Psoas muscle (tissue), 8 donors: ENCODE measurements around the gene TTLL11. TPM values are rescaled to one million over a fixed set of nuclear protein-coding genes. Genes with fewer than 3 reads are reported as not detected.

ENCODE experiments used
- ATAC-seq, 4 donors: fragments of 200-7000 bp; cut with Tn5 transposase; one replicate each; pipeline ENCODE4 v1.9.1; 2020; ENCODE audit warnings: moderate library complexity in 3 of 4, mild to moderate bottlenecking in 2 of 4
- DNase-seq, 2 donors: peaks; one replicate each; pipeline ENCODE4 v3.0.0-alpha.2; 2020
- H3K27ac ChIP-seq: fragments of 200-600 bp; one replicate; pipeline ENCODE4 v1.8.0; 2022
- H3K27me3 ChIP-seq, 3 donors: fragments of 200-600 bp in 1 of 3; one replicate each; pipeline versions ENCODE4 v1.6.1 to v1.8.0; 2013 to 2022; ENCODE audit warnings: low read length in 2 of 3, mild to moderate bottlenecking in 2 of 3, moderate library complexity in 1 of 3; ENCODE audit not compliant: insufficient read depth in 3 of 3
- H3K36me3 ChIP-seq, 2 donors: fragments of 200-600 bp in 1 of 2; one replicate each; pipeline versions ENCODE4 v1.6.1 to v1.8.0; 2013 to 2022; ENCODE audit warnings: low read depth in 1 of 2, mild to moderate bottlenecking in 1 of 2, moderate library complexity in 1 of 2; ENCODE audit not compliant: insufficient read depth in 1 of 2
- H3K4me1 ChIP-seq: fragments of 200-600 bp; one replicate; pipeline ENCODE4 v1.8.0; 2022
- H3K4me3 ChIP-seq: fragments of 200-600 bp; one replicate; pipeline ENCODE4 v1.8.0; 2022; ENCODE audit warnings: mild to moderate bottlenecking
- H3K9me3 ChIP-seq: fragments of 200-600 bp; one replicate; pipeline ENCODE4 v1.8.0; 2022
- WGBS, 3 donors: extraction: QIAGEN DNeasy Blood & Tissue Kit; methylation state at CpG; one replicate each; pipeline versions ENCODE4 v1.1.6 to v1.1.7; 2013; 5-methylcytosine and 5-hydroxymethylcytosine counted together
- intact Hi-C, 2 donors: fragments of 100-400 bp; cut with DNase I; formaldehyde crosslinking; loops; one replicate each; pipeline versions ENCODE4 v1.11.0 to v1.14.2; 2022
- polyA plus RNA-seq, 3 donors: library from polyadenylated mRNA; stranded (reverse); fragments of 200-250 nt; gene quantifications; one replicate each; pipeline ENCODE4 v1.2.3, GENCODE V29; 2013
- total RNA-seq, 4 donors: library from RNA; stranded (reverse); fragmentation: NEBNext Ultra II Directional in 2 of 4; extraction: Animal tissue kit (Norgen Biotek cat#: 25700) in 2 of 4; gene quantifications; one replicate each; pipeline versions ENCODE4 v1.2.1 to v1.2.4, GENCODE V29; 2021 to 2023
- TF ChIP-seq, protein P1 (sequence below): fragments of 200-600 bp; IDR thresholded peaks from one replicate; pipeline ENCODE4 v1.8.0; 2022; ENCODE audit warnings: antibody characterized with exemption
- donor health status: healthy with polysubstance abuse.
- donor health status: DM: no; HTN: no; CAD: no; lungs with moderate emphysema.
- donor health status: Bipolar disorder and iron deficiency.
- donor health status: healthy.
- donor health status: DM: yes; HTN: yes; CAD: no.
- donor health status: DM: no; HTN: no; CAD: no.
- donor health status: DM: no; HTN: no; CAD: no.
- donor health status: DM: yes; HTN: yes; CAD: no.

The TTLL11 gene
- total and polyA plus RNA-seq, 7 donors: 15.1 to 56.4 (median 19.3) TPM

DNA sequence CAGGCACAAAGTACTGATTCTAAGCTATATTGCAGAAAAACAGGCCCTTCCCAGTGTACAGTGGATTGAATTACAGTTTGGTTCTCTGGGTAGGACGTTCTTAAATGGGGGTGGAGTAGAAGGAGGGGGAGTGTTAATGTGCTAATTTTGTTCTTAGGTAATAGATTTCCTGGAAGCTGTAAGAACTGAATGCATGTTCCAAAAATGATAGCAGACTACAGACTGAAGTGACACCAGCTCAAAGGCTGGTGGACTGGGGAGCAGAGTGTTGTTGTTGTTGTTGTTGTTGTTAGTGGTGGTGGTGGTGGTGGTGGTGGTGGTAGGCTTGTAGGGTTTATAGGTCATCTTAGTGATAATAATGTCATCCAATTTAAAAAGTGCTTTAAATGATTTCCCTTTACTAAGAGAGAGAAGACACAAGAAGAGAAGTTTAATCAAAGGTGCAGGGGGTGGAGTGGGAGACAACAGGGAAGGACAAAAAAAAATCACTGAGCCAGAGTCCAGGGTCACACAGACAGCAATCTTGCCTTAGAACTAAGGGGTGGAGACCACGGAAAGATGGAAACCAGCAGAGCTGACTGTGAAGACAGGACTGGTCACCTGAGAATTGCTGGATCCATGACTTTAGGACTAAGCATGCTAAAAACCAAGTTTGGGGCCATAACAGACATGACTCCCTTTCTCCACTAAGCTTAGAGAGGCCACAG, 27.0 kb downstream of the TTLL11 start:
- Histone ChIP-seq H3K4me1 (peaks cover 54% of the 10 kb centered on the region), H3K36me3 (no peaks in the 10 kb centered on the region), H3K9me3 (no peaks in the 10 kb centered on the region), H3K27ac (peak overlapping the region; percentile 2), H3K4me3 (no peak overlapping the region), H3K27me3 (no peaks in the 10 kb centered on the region)
- WGBS, 3 donors: 35 to 44% (median 38%) methylated on average over 2 of the region's 2 CpGs
- TF ChIP-seq, protein P1, sequence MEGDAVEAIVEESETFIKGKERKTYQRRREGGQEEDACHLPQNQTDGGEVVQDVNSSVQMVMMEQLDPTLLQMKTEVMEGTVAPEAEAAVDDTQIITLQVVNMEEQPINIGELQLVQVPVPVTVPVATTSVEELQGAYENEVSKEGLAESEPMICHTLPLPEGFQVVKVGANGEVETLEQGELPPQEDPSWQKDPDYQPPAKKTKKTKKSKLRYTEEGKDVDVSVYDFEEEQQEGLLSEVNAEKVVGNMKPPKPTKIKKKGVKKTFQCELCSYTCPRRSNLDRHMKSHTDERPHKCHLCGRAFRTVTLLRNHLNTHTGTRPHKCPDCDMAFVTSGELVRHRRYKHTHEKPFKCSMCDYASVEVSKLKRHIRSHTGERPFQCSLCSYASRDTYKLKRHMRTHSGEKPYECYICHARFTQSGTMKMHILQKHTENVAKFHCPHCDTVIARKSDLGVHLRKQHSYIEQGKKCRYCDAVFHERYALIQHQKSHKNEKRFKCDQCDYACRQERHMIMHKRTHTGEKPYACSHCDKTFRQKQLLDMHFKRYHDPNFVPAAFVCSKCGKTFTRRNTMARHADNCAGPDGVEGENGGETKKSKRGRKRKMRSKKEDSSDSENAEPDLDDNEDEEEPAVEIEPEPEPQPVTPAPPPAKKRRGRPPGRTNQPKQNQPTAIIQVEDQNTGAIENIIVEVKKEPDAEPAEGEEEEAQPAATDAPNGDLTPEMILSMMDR: no peak
- ATAC-seq: peak; percentile 47 to 85 (median 70)
- DNase-seq: no peak
- intact Hi-C loops: no loop called here

DNA sequence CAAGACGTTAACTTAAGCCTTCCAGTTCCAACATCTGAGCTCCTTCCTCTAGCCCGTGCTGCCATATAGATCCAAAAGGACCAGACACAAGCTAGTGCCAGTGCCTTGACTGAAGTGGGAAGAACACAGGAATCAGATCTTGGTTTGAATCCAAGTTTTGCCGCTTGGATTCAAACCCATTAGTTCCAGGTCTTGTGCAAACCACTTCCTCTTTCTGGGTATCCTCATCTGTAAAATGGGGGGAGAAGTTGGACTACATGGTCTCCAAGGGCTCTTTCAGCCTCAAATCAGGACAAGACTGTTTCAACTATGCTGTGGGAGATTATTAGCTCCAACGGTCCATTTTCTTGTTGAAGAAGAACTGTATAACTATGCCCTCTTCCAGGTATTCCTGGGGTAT, 32.6 kb downstream of the TTLL11 start:
- Histone ChIP-seq H3K4me1 (peaks cover 35% of the 10 kb centered on the region), H3K9me3 (no peaks in the 10 kb centered on the region), H3K36me3 (peaks cover 0 to 4% of the 10 kb centered on the region in 2 donors), H3K27me3 (no peaks in the 10 kb centered on the region), H3K4me3 (no peak overlapping the region), H3K27ac (peak overlapping the region; percentile 12)
- TF ChIP-seq, protein P1: no peak
- DNase-seq: no peak
- ATAC-seq: no peak
- 56 to 75% (median 59%) methylated on average over 4 of the region's 4 CpGs for WGBS, 3 donors
- intact Hi-C loops: no loop called here

DNA sequence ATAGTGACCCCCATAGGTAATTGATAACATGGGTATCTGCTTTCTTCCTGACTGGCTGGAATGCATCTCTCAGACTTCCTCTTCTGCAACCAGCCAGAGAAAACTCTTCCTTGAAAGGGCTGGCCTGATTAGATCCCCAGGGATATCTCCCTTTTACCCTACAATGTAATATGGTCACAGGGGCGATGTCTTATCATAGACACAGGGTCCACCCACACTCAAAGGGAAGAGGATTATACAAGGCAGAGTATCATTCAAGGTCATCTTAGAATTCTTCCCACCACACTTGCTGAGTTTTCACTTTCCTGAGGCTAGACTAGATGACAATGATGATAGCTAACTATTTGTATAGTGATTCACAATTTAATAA, 33.2 kb downstream of the TTLL11 start:
- Histone ChIP-seq H3K4me3 (no peak overlapping the region), H3K9me3 (no peaks in the 10 kb centered on the region), H3K27ac (peak overlapping the region; percentile 12), H3K27me3 (no peaks in the 10 kb centered on the region), H3K36me3 (peaks cover 0 to 4% of the 10 kb centered on the region in 2 donors), H3K4me1 (peaks cover 31% of the 10 kb centered on the region)
- WGBS, 3 donors: 68 to 85% (median 71%) methylated on average over 1 of the region's 1 CpG
- TF ChIP-seq, protein P1: no peak
- ATAC-seq (peak; percentile 6 to 29 (median 11)), DNase-seq (no peak)
- intact Hi-C loops: no loop called here

DNA sequence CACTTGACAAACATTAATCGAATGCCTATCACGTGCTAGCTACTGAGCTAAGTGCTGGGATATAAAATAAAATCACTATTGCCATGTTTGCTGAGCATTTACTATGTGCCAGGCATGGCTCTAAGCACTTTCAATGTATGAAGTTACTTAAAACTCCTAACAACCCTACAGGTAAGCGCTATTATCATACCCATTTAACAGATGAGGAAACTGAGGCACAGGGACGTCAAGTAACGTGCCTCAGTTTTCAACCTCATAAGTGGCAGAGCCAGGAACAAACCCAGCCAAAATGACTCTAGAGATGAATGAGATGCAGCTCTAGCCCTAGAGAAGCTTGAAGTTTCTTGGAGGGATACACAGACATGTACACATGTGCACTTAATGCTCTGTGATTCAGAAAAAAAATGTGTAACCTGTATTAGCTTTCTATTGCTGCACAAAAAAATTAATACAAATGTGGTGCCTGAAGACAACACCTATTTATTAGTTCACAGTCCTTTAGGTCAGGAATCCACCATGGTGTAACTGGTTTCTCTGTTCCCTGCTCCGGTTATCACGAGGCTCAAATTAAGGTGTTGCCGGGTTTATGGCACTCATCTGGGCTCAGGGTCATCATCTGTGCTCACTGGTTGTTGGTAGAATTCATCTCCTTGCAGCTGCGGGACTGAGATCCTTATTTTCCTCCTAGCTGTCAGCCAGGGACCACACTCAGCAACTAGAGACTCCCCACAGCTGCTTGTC, 33.7 kb downstream of the TTLL11 start:
- TF ChIP-seq, protein P1: no peak
- no peaks in the 10 kb centered on the region for H3K9me3 ChIP-seq
- H3K4me3 ChIP-seq: no peak overlapping the region
- 68 to 93% (median 72%) methylated on average over 9 of the region's 9 CpGs for WGBS, 3 donors
- no peaks in the 10 kb centered on the region for H3K27me3 ChIP-seq
- no peak for DNase-seq
- H3K27ac ChIP-seq: peak overlapping the region; percentile 12
- intact Hi-C loops: no loop called here
- H3K4me1 ChIP-seq: peaks cover 25% of the 10 kb centered on the region
- H3K36me3 ChIP-seq: peaks cover 0 to 4% of the 10 kb centered on the region in 2 donors
- peak in 2 of 4 donors; percentile 6 to 12 for ATAC-seq
